BE2C (cell line): ENCODE data around the gene RNF144B.

Experiments
- DNase-seq: peaks from one replicate; pipeline ENCODE4 v3.0.0-alpha.2; 2020
- H3K27me3 ChIP-seq: fragments of 250-450 bp; sonication (Bioruptor Pico); 2 replicates; pipeline ENCODE4 v1.5.1; 2020; ENCODE audit warnings: mild to moderate bottlenecking
- H3K36me3 ChIP-seq: fragments of 250-450 bp; sonication (Bioruptor Pico); 2 replicates; pipeline ENCODE4 v1.5.1; 2020; ENCODE audit warnings: mild to moderate bottlenecking
- H3K4me1 ChIP-seq: fragments of 250-450 bp; sonication (Bioruptor Pico); 2 replicates; pipeline ENCODE4 v1.5.1; 2020
- H3K4me3 ChIP-seq: 2 replicates; pipeline ENCODE4 v1.5.1; 2011; ENCODE audit warnings: low read depth, low read length
- H3K9me3 ChIP-seq: fragments of 250-450 bp; sonication (Bioruptor Pico); 2 replicates; pipeline ENCODE4 v1.5.1; 2020
- CTCF ChIP-seq: IDR thresholded peaks from 2 replicates; pipeline ENCODE4 v1.5.1; 2012; ENCODE audit warnings: mild to moderate bottlenecking, low read depth, low read length

RNF144B gene

GRCh38 chr6:18415207-18415606 is 28.1 kb downstream of the RNF144B start:
- no peak for DNase-seq
- H3K9me3 ChIP-seq = no peaks in the 10 kb centered on the region
- H3K36me3 ChIP-seq = no peaks in the 10 kb centered on the region
- H3K4me1 ChIP-seq = no peaks in the 10 kb centered on the region
- no peak for TF ChIP-seq CTCF
- no peak overlapping the region for H3K4me3 ChIP-seq
- H3K27me3 ChIP-seq = no peaks in the 10 kb centered on the region

GRCh38 chr6:18415671-18416340 is 28.7 kb downstream of the RNF144B start:
- DNase-seq = no peak
- no peaks in the 10 kb centered on the region for H3K9me3 ChIP-seq
- H3K36me3 ChIP-seq = no peaks in the 10 kb centered on the region
- no peaks in the 10 kb centered on the region for H3K27me3 ChIP-seq
- no peaks in the 10 kb centered on the region for H3K4me1 ChIP-seq
- TF ChIP-seq CTCF = no peak
- H3K4me3 ChIP-seq = no peak overlapping the region

GRCh38 chr6:18416341-18416679 is 29.2 kb downstream of the RNF144B start:
- no peak for TF ChIP-seq CTCF
- Histone ChIP-seq H3K4me3 (no peak overlapping the region), H3K27me3 (no peaks in the 10 kb centered on the region), H3K4me1 (no peaks in the 10 kb centered on the region), H3K9me3 (no peaks in the 10 kb centered on the region), H3K36me3 (no peaks in the 10 kb centered on the region)
- DNase-seq = no peak

GRCh38 chr6:18420328-18420727 is 33.2 kb downstream of the RNF144B start:
- Histone ChIP-seq H3K27me3 (no peaks in the 10 kb centered on the region), H3K36me3 (no peaks in the 10 kb centered on the region), H3K4me3 (no peak overlapping the region), H3K9me3 (no peaks in the 10 kb centered on the region), H3K4me1 (no peaks in the 10 kb centered on the region)
- TF ChIP-seq CTCF = no peak
- DNase-seq = no peak

- DNase-seq = no peak
- H3K27me3 ChIP-seq = no peaks in the 10 kb centered on the region
- no peaks in the 10 kb centered on the region for H3K4me1 ChIP-seq
- H3K4me3 ChIP-seq = no peak overlapping the region
- no peaks in the 10 kb centered on the region for H3K9me3 ChIP-seq
- H3K36me3 ChIP-seq = no peaks in the 10 kb centered on the region
- TF ChIP-seq CTCF = no peak
These were observed 35.0 kb downstream of the RNF144B start for GRCh38 chr6:18422136-18422535.

GRCh38 chr6:18423426-18423825 is 36.3 kb downstream of the RNF144B start:
- DNase-seq = no peak
- Histone ChIP-seq H3K27me3 (no peaks in the 10 kb centered on the region), H3K36me3 (no peaks in the 10 kb centered on the region), H3K4me1 (no peaks in the 10 kb centered on the region), H3K4me3 (no peak overlapping the region), H3K9me3 (no peaks in the 10 kb centered on the region)
- TF ChIP-seq CTCF = no peak
